IPS-18c (cell line): ENCODE results near the gene CLASP1.

Experiments used
- H3K4me3 ChIP-seq: 2 replicates; pipeline ENCODE4 v1.7.0; 2013; ENCODE audit warnings: low read depth, mild to moderate bottlenecking, low read length, moderate library complexity; ENCODE audit not compliant: insufficient read depth
- H3K9me3 ChIP-seq: one replicate; pipeline ENCODE4 v1.6.1; 2013; ENCODE audit warnings: mild to moderate bottlenecking, low read length, moderate library complexity; ENCODE audit not compliant: control insufficient read depth, insufficient read depth

The CLASP1 gene

GRCh38 chr2:121372721-121373353, 276.4 kb downstream of the CLASP1 start:
- H3K9me3 ChIP-seq = peaks cover 2% of the 10 kb centered on the region
- H3K4me3 ChIP-seq = no peak overlapping the region

- peaks cover 2% of the 10 kb centered on the region for H3K9me3 ChIP-seq
- no peak overlapping the region for H3K4me3 ChIP-seq
Measured at GRCh38 chr2:121372082-121372481, 277.2 kb downstream of the CLASP1 start.

GRCh38 chr2:121368836-121369235, 280.4 kb downstream of the CLASP1 start:
- Histone ChIP-seq H3K4me3 (no peak overlapping the region), H3K9me3 (no peaks in the 10 kb centered on the region)

- no peak overlapping the region for H3K4me3 ChIP-seq
Measured at GRCh38 chr2:121368155-121368554, 281.1 kb downstream of the CLASP1 start.

GRCh38 chr2:121367246-121367900, 281.9 kb downstream of the CLASP1 start:
- no peaks in the 10 kb centered on the region for H3K9me3 ChIP-seq

More at GRCh38 chr2:121368155-121368554, 281.1 kb downstream of the CLASP1 start:
- no peaks in the 10 kb centered on the region for H3K9me3 ChIP-seq

GRCh38 chr2:121366040-121366439, 283.2 kb downstream of the CLASP1 start:
- H3K9me3 ChIP-seq = no peaks in the 10 kb centered on the region
- no peak overlapping the region for H3K4me3 ChIP-seq

More at GRCh38 chr2:121367246-121367900, 281.9 kb downstream of the CLASP1 start:
- H3K4me3 ChIP-seq = no peak overlapping the region

DNA sequence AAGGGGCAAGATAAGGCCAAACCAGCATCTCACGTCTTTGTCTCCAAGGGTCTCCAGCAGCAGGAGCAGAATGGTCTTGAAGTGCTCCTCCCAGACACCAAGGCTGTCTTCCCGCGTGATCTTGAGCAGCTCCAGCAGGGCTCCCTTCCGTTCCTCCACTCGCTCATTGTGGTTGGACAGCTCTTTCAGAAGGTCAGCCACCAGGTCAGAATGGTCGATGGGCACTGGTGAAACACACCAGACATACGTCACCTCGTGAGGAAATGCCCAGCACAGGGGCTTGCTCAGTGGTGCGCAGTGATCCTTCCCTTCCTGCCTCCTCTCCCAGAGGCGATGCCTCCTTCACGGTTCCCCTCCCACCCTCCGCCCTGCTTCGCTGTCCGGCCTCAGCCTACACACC, 284.2 kb downstream of the CLASP1 start:
- Histone ChIP-seq H3K4me3 (no peak overlapping the region), H3K9me3 (no peaks in the 10 kb centered on the region)

- Histone ChIP-seq H3K9me3 (no peaks in the 10 kb centered on the region), H3K4me3 (no peak overlapping the region)
Measured at GRCh38 chr2:121363632-121364420, 285.4 kb downstream of the CLASP1 start.

DNA sequence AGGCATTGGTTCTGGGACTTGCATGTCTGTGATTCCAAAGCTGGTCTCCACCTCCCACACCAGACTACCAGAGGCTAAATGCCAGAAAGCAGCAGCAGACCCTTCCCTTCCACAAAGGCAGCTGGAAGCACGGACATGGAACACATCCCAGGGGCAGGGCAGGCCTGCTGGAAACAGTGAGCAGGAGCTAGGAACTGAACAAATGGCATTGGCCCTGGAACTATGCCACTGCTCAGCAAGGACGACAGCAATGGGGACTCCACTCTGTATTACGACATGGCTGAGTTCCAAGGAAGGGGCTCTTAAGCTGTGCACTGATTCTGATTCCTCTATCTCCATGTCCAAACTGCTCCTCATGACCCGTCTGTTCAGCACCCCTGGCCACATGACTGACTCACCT, 286.5 kb downstream of the CLASP1 start:
- H3K4me3 ChIP-seq = no peak overlapping the region
- H3K9me3 ChIP-seq = no peaks in the 10 kb centered on the region

DNA sequence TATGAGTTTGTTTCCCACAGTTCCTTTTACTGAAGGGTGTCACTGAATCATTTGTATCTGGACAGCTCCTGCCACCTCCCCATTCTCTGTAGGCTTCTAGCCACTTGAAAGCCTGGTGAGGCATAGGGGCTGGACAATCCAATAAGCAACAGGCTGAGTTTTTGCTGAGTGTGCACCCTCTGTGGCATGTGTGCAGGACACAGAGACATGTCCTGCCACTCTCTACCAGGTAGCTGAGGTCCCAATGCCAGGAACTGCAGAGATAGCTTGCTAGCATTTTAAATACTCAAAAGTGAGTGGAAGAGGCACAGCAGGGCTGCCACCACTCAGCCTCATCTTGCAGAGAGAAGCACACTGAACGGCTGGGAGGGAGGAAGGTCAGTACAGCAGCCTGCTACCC, 287.0 kb downstream of the CLASP1 start:
- H3K9me3 ChIP-seq = no peaks in the 10 kb centered on the region
- no peak overlapping the region for H3K4me3 ChIP-seq

- Histone ChIP-seq H3K4me3 (no peak overlapping the region), H3K9me3 (no peaks in the 10 kb centered on the region)
Measured at GRCh38 chr2:121360566-121361300, 288.5 kb downstream of the CLASP1 start.

DNA sequence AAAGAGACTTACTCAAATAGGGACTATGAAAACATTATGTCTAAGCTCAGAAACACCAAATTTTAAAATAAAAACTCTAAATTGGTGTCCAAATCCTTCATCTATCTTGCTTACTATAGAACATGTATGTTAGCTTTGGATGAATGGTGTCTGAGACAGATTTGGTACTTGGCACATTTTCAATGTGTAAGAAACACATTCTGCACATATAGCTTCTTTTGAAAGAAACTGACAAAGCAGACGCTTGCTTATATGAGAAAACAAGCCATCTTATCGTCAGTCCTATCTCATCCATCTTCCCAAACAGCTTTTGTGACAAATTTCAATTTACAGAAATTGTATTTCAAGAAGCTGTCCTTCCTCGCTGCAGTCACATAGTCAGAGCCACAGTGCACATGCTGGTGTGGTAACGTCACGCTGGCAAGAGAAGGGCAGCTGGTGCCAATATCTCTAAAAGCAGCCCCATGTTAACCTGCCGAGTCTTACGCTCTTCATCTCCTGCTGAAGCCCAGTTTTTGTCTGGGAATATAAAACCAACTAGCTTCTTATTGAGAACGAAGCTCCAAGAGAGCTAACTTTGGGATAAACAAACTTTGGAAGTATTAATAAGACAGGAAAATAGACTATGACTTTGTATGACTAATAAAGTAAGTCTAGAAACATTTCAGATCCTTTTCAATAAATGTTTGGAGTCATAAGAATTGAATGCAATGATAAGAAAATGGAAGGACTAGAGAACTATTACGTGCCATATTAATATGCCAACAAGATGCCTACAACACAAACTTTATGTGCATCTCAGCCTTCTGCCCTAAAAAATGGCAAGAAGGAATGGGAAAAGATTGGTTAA, 289.3 kb downstream of the CLASP1 start:
- H3K9me3 ChIP-seq = no peaks in the 10 kb centered on the region

DNA sequence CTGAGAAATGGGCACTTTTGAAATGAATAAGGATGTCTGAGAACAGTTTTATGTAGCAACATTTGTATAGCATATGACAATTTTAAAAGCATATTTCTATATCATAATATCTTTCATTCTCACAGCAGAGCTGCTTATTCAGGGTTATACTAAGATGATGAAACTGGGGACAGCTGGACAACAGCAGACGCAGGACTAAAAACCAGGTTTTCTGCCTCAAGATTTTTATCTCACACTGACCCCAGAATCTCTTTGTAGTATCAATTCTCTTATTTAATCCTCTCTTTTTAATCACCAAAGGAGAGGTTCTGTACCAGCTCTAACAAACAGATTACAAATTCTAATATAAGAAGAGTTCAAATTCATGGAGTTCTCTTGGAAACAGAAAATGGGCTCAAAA, 290.1 kb downstream of the CLASP1 start:
- Histone ChIP-seq H3K9me3 (no peaks in the 10 kb centered on the region), H3K4me3 (no peak overlapping the region)

More for the DNA sequence above, 289.3 kb downstream of the CLASP1 start:
- no peak overlapping the region for H3K4me3 ChIP-seq

GRCh38 chr2:121358291-121358690, 291.0 kb downstream of the CLASP1 start:
- no peaks in the 10 kb centered on the region for H3K9me3 ChIP-seq
- no peak overlapping the region for H3K4me3 ChIP-seq

DNA sequence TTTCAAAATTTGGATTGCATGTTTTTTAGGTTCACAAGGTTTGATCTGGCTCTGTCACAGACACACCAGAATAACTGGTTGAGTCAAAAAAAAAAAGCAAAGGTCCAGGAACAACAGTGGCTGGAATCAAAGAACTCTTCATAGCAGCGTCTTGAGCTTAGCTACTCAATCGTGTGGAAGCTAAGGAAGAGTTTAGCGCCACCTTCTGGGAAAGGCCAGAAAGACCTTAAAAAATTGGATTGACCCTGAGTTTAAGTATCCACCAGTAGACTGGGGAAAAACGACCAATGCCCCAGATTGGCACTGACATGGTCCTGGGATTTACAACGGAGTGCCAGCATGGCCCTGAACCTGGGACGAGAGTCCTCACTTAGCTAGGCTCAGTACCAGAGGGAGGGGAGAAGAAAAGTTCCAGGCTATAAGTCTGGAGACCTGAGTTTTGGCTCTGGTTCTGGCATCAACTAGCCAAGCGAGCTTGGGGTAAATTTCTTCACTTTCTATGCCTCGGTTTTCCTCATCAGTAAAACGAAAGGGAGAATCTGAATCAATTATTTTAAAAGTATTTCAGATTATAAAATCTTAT, 293.1 kb downstream of the CLASP1 start:
- H3K9me3 ChIP-seq = no peaks in the 10 kb centered on the region
- H3K4me3 ChIP-seq = no peak overlapping the region

GRCh38 chr2:121355488-121355887, 293.8 kb downstream of the CLASP1 start:
- Histone ChIP-seq H3K4me3 (no peak overlapping the region), H3K9me3 (no peaks in the 10 kb centered on the region)
